Measurements from ENCODE around the gene RLN3. TPM values are rescaled to one million over a fixed set of nuclear protein-coding genes. Genes with fewer than 3 reads are reported as not detected.

Gene RLN3
- total and polyA plus RNA-seq, 9 of the 15 experiments (the other 6 are each of a cell fraction or from before 2014, with no cell fraction given): 0.31 to 1.2 (median 0.71) TPM; not detected in 6

DNA sequence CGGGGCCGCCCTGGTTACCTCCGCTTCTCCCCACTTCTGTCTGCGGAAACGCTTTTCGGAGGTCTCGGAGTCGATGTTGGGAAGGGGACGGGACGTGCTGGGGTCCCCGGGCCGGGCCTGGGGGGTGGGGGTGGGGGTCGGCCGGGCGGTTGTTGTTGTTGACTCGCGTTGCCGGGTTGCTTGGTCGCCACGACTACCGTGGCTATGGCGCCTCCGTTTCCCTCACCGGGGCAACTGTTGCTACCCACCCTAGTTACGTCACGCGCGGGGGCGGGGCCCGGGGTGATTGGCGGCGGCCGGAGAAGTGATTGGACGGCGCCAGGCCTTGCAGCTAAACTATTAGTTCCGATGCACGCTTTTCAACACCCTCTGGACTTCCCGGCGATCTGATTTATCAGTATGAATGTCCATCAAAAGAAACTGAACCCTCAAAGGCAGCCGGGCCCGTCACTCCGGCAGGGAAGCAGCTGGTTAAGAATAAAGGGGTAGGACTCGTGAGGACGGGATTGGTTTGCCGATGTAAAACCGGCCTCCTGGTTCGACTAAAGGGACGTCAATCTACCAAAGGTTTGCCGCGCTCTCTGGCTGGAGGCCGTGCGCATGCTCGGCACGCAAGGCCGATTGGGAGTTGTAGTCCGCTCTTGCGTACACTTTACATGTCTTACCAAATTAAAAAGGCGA lies 21.7 kb upstream of the RLN3 start, which contains the start of gene RFX1 (continued):
- TF ChIP-seq HMG20B (CRISPR knock-in tag; IDR thresholded peaks at IDR 0.05) (no peak), CTCF (IDR thresholded peaks at IDR 0.05 in 2 of 3, conservative IDR thresholded peaks at IDR 0.05 in 1 of 3; ENCODE audit: insufficient read depth in 2 of 3, low read depth in 1 of 3, low read length in 3 of 3) (no peak), SIRT6 (IDR thresholded peaks at IDR 0.05; ENCODE audit: low read depth, low read length) (no peak), TBL1XR1 (IDR thresholded peaks at IDR 0.05; ENCODE audit: low read length in 2 of 2) (no peak), ZFP91 (CRISPR knock-in tag; IDR thresholded peaks at IDR 0.05) (0 out of 2 replicates have a peak, but pooled peaks have one; percentile 54), SP2 (IDR thresholded peaks at IDR 0.05; ENCODE audit: extremely low read depth, low read depth, low read length, poor library complexity, severe bottlenecking) (peak; percentile 94), MAFG (tag; conservative IDR thresholded peaks at IDR 0.05) (no peak), BDP1 (IDR thresholded peaks at IDR 0.05; ENCODE audit: insufficient read depth, insufficient read length) (no peak), ZNF551 (CRISPR knock-in tag; IDR thresholded peaks at IDR 0.05) (no peak), U2AF2 (optimal IDR thresholded peaks at IDR 0.05; ENCODE audit: low read depth, low read length) (no peak), NFIX (CRISPR knock-in tag; IDR thresholded peaks at IDR 0.05; ENCODE audit: low read depth) (no peak), ZNF77 (CRISPR knock-in tag; IDR thresholded peaks at IDR 0.05) (no peak), FUS (optimal IDR thresholded peaks at IDR 0.05; ENCODE audit: low read depth, low read length) (no peak), ZNF586 (CRISPR knock-in tag; conservative IDR thresholded peaks at IDR 0.05) (no peak), XRCC4 (IDR thresholded peaks at IDR 0.05; ENCODE audit: extremely low read depth, insufficient read depth, insufficient read length) (no peak), ZNF140 (CRISPR knock-in tag; IDR thresholded peaks at IDR 0.05) (no peak)
- TF ChIP-seq, protein P1, sequence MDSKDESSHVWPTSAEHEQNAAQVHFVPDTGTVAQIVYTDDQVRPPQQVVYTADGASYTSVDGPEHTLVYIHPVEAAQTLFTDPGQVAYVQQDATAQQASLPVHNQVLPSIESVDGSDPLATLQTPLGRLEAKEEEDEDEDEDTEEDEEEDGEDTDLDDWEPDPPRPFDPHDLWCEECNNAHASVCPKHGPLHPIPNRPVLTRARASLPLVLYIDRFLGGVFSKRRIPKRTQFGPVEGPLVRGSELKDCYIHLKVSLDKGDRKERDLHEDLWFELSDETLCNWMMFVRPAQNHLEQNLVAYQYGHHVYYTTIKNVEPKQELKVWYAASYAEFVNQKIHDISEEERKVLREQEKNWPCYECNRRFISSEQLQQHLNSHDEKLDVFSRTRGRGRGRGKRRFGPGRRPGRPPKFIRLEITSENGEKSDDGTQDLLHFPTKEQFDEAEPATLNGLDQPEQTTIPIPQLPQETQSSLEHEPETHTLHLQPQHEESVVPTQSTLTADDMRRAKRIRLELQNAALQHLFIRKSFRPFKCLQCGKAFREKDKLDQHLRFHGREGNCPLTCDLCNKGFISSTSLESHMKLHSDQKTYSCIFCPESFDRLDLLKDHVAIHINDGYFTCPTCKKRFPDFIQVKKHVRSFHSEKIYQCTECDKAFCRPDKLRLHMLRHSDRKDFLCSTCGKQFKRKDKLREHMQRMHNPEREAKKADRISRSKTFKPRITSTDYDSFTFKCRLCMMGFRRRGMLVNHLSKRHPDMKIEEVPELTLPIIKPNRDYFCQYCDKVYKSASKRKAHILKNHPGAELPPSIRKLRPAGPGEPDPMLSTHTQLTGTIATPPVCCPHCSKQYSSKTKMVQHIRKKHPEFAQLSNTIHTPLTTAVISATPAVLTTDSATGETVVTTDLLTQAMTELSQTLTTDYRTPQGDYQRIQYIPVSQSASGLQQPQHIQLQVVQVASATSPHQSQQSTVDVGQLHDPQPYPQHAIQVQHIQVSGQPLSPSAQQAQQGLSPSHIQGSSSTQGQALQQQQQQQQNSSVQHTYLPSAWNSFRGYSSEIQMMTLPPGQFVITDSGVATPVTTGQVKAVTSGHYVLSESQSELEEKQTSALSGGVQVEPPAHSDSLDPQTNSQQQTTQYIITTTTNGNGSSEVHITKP (IDR thresholded peaks at IDR 0.05; ENCODE audit: partially characterized antibody): no peak
- TF ChIP-seq, protein P2, sequence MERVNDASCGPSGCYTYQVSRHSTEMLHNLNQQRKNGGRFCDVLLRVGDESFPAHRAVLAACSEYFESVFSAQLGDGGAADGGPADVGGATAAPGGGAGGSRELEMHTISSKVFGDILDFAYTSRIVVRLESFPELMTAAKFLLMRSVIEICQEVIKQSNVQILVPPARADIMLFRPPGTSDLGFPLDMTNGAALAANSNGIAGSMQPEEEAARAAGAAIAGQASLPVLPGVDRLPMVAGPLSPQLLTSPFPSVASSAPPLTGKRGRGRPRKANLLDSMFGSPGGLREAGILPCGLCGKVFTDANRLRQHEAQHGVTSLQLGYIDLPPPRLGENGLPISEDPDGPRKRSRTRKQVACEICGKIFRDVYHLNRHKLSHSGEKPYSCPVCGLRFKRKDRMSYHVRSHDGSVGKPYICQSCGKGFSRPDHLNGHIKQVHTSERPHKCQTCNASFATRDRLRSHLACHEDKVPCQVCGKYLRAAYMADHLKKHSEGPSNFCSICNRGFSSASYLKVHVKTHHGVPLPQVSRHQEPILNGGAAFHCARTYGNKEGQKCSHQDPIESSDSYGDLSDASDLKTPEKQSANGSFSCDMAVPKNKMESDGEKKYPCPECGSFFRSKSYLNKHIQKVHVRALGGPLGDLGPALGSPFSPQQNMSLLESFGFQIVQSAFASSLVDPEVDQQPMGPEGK (CRISPR knock-in tag; IDR thresholded peaks at IDR 0.05; ENCODE audit: borderline replicate concordance): no peak

All from K562 (cell line).